Common myeloid progenitor, CD34-positive (primary cell): ENCODE results near the gene SEC61A1.
A peak's percentile ranks its signal among the peaks of the same experiment; 100 is the strongest.

ENCODE experiments used
- CTCF ChIA-PET: fragments of 350-600 bp; sonication (Branson Sonifier 250); formaldehyde crosslinking; loops from one replicate; lab custom pipeline; 2021; ENCODE audit warnings: antibody characterized with exemption; lab: Charles Lee
- POLR2A ChIA-PET: fragments of 350-600 bp; sonication (Branson Sonifier 250); formaldehyde crosslinking; loops from one replicate; lab custom pipeline; 2021; ENCODE audit warnings: antibody characterized with exemption; lab: Charles Lee
- DNase-seq, 3 donors: peaks; one replicate each; pipeline versions ENCODE4 v3.0.0 to v3.0.0-alpha.2; 2013
- H3K27ac ChIP-seq, 2 experiments: 1 replicate in 1 of 2; 2 replicates in 1 of 2; pipeline ENCODE4 v1.7.0; 2013; ENCODE audit warnings: inconsistent platforms in 2 of 2, low read length in 2 of 2, mild to moderate bottlenecking in 2 of 2, low read depth in 1 of 2, moderate library complexity in 1 of 2; ENCODE audit not compliant: severe bottlenecking in 2 of 2, insufficient read depth in 1 of 2, poor library complexity in 1 of 2
- H3K27me3 ChIP-seq, 5 experiments: replicated peaks in 2 of 5; 1 replicate in 3 of 5; 2 replicates in 2 of 5; pipeline versions ENCODE4 v1.6.1 to v1.7.0; 2013; ENCODE audit warnings: low read length in 4 of 5, mild to moderate bottlenecking in 2 of 5, moderate library complexity in 2 of 5, inconsistent platforms in 1 of 5; ENCODE audit not compliant: insufficient read depth in 5 of 5, control insufficient read depth in 4 of 5
- H3K36me3 ChIP-seq, 4 experiments: 1 replicate in 2 of 4; 2 replicates in 2 of 4; pipeline versions ENCODE4 v1.6.1 to v1.7.0; 2013; ENCODE audit warnings: low read length in 3 of 4, control low read depth in 1 of 4, mild to moderate bottlenecking in 1 of 4; ENCODE audit not compliant: control insufficient read depth in 4 of 4, insufficient read depth in 4 of 4
- H3K4me1 ChIP-seq, 4 experiments: 1 replicate in 3 of 4; 2 replicates in 1 of 4; pipeline versions ENCODE4 v1.6.1 to v1.7.1; 2013; ENCODE audit warnings: low read length in 3 of 4, mild to moderate bottlenecking in 3 of 4, control low read depth in 1 of 4, inconsistent platforms in 1 of 4, moderate library complexity in 1 of 4; ENCODE audit not compliant: control insufficient read depth in 4 of 4, insufficient read depth in 4 of 4; ENCODE audit errors: control extremely low read depth in 1 of 4
- H3K4me3 ChIP-seq, 7 experiments: 1 replicate in 4 of 7; 2 replicates in 3 of 7; pipeline versions ENCODE4 v1.5.1 to v1.7.0; 2013; ENCODE audit warnings: mild to moderate bottlenecking in 7 of 7, low read length in 6 of 7, moderate library complexity in 6 of 7, inconsistent platforms in 2 of 7, low read depth in 2 of 7, control low read depth in 1 of 7; ENCODE audit not compliant: insufficient read depth in 4 of 7, control insufficient read depth in 1 of 7; ENCODE audit errors: extremely low read depth in 1 of 7
- H3K9me3 ChIP-seq, 5 experiments: 1 replicate in 4 of 5; 2 replicates in 1 of 5; pipeline versions ENCODE4 v1.6.1 to v1.7.1; 2013; ENCODE audit warnings: low read length in 4 of 5, mild to moderate bottlenecking in 2 of 5, inconsistent platforms in 1 of 5, low read depth in 1 of 5, moderate library complexity in 1 of 5; ENCODE audit not compliant: control insufficient read depth in 4 of 5, insufficient read depth in 2 of 5; ENCODE audit errors: control extremely low read depth in 1 of 5
- WGBS: methylation state at CpG from one replicate; pipeline ENCODE4 v1.1.5; 2013; ENCODE audit not compliant: insufficient coverage; 5-methylcytosine and 5-hydroxymethylcytosine counted together

Gene SEC61A1

GRCh38 chr3:128066676-128067075, 14.4 kb downstream of the SEC61A1 start:
- H3K27me3 ChIP-seq, result no peaks in the 10 kb centered on the region
- H3K27ac ChIP-seq, result no peak overlapping the region
- POLR2A ChIA-PET, result interaction anchor here (0.8 kb wide), 1 partner anchor 11 kb away, joined by 3 read pairs; no protein-coding TSS in a partner anchor
- peaks cover 38 to 98% (median 78%) of the 10 kb centered on the region in 4 experiments for H3K36me3 ChIP-seq
- WGBS, result 95% methylated on average over 4 of the region's 9 CpGs
- no peak overlapping the region for H3K4me3 ChIP-seq
- H3K9me3 ChIP-seq, result no peaks in the 10 kb centered on the region
- no peak for DNase-seq
- H3K4me1 ChIP-seq, result no peaks in the 10 kb centered on the region
- CTCF ChIA-PET, result interaction anchor here (0.7 to 1.9 kb wide), 8 partner anchors 9 to 443 kb away, joined by 3 to 7 read pairs (median 4); no protein-coding TSS in a partner anchor

- Histone ChIP-seq H3K27me3 (no peaks in the 10 kb centered on the region), H3K36me3 (peaks cover 31 to 98% (median 76%) of the 10 kb centered on the region in 4 experiments), H3K9me3 (no peaks in the 10 kb centered on the region), H3K27ac (no peak overlapping the region), H3K4me1 (no peaks in the 10 kb centered on the region), H3K4me3 (no peak overlapping the region)
- POLR2A ChIA-PET, result no interaction called here
- WGBS, result 61% methylated on average over 6 of the region's 7 CpGs
- DNase-seq, result peak in 2 of 3 donors; percentile 26 to 51
- CTCF ChIA-PET, result interaction anchor here (1.2 to 1.7 kb wide), 3 partner anchors 10 to 541 kb away, joined by 3 to 4 read pairs (median 4); no protein-coding TSS in a partner anchor
Observed at GRCh38 chr3:128067489-128067888, 15.3 kb downstream of the SEC61A1 start.

- ChIA-PET CTCF (interaction anchor here (1.2 to 1.7 kb wide), 4 partner anchors 11 to 540 kb away, joined by 3 to 5 read pairs (median 4); no protein-coding TSS in a partner anchor), POLR2A (no interaction called here)
- peak; percentile 50 to 72 (median 64) for DNase-seq
- Histone ChIP-seq H3K9me3 (no peaks in the 10 kb centered on the region), H3K27ac (no peak overlapping the region), H3K36me3 (peaks cover 30 to 98% (median 78%) of the 10 kb centered on the region in 4 experiments), H3K4me1 (no peaks in the 10 kb centered on the region), H3K4me3 (no peak overlapping the region), H3K27me3 (no peaks in the 10 kb centered on the region)
- 98% methylated on average over 6 of the region's 8 CpGs for WGBS
Observed at GRCh38 chr3:128068156-128068620, 16.0 kb downstream of the SEC61A1 start.

- Histone ChIP-seq H3K27me3 (no peaks in the 10 kb centered on the region), H3K9me3 (no peaks in the 10 kb centered on the region), H3K4me1 (no peaks in the 10 kb centered on the region), H3K27ac (no peak overlapping the region), H3K36me3 (peaks cover 25 to 94% (median 75%) of the 10 kb centered on the region in 4 experiments), H3K4me3 (no peak overlapping the region)
- 99% methylated on average over 15 of the region's 15 CpGs for WGBS
- CTCF ChIA-PET, result interaction anchor here (0.8 to 1.7 kb wide), 5 partner anchors 10 to 545 kb away, joined by 3 to 5 read pairs (median 3); no protein-coding TSS in a partner anchor
- DNase-seq, result no peak
- POLR2A ChIA-PET, result no interaction called here
Observed at GRCh38 chr3:128069271-128069670, 17.0 kb downstream of the SEC61A1 start.

GRCh38 chr3:128070898-128071591, 18.8 kb downstream of the SEC61A1 start:
- CTCF ChIA-PET, result interaction anchor here (0.9 to 1.0 kb wide), 3 partner anchors 9 to 63 kb away, joined by 3 read pairs; no protein-coding TSS in a partner anchor
- no peak for DNase-seq
- peaks cover 19 to 79% (median 59%) of the 10 kb centered on the region in 4 experiments for H3K36me3 ChIP-seq

GRCh38 chr3:128071771-128072453, 19.7 kb downstream of the SEC61A1 start:
- peaks cover 0 to 19% (median 16%) of the 10 kb centered on the region in 4 experiments for H3K4me1 ChIP-seq
- H3K27ac ChIP-seq, result peak overlapping the region in 1 of 2 experiments; percentile 0
- no peak for DNase-seq
- H3K4me3 ChIP-seq, result no peak overlapping the region
- peaks cover 0 to 9% (median 0%) of the 10 kb centered on the region in 5 experiments for H3K27me3 ChIP-seq
- POLR2A ChIA-PET, result no interaction called here
- 90% methylated on average over 9 of the region's 11 CpGs for WGBS
- H3K9me3 ChIP-seq, result no peaks in the 10 kb centered on the region
- H3K36me3 ChIP-seq, result peaks cover 18 to 70% (median 52%) of the 10 kb centered on the region in 4 experiments
- CTCF ChIA-PET, result interaction anchor here (0.9 to 1.0 kb wide), 2 partner anchors 8 to 62 kb away, joined by 3 read pairs; no protein-coding TSS in a partner anchor

More at GRCh38 chr3:128070898-128071591, 18.8 kb downstream of the SEC61A1 start:
- POLR2A ChIA-PET, result interaction anchor here (0.7 kb wide), 1 partner anchor 35 kb away, joined by 3 read pairs; no protein-coding TSS in a partner anchor
- H3K4me3 ChIP-seq, result no peak overlapping the region
- peaks cover 0 to 12% (median 9%) of the 10 kb centered on the region in 4 experiments for H3K4me1 ChIP-seq
- peak overlapping the region in 1 of 2 experiments; percentile 0 for H3K27ac ChIP-seq
- peaks cover 0 to under 1% (median 0%) of the 10 kb centered on the region in 5 experiments for H3K27me3 ChIP-seq
- 94% methylated on average over 13 of the region's 13 CpGs for WGBS
- no peaks in the 10 kb centered on the region for H3K9me3 ChIP-seq
